ENCODE data around the gene PTGIR.

DNA sequence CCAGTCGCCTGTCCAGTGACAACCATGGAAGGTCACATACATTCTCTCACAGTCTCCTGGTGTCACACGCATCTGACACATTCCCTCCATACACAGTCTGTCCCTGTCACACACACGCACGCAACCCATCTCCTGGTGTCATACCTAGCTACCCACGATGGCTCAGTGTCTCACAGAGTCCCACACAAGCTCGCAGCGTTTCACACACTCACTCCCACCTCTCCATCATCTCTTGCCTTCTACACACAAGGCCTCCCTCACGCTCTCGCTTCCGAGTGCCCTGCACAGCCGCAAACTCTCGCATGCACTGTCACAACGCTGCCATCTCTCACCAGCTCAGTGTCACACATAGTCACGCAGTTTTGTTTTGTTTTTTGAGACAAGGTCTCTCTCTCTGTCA is 12.3 kb upstream of the PTGIR start:
- TF ChIP-seq GATA3 (IDR thresholded peaks at IDR 0.05; ENCODE audit: low read depth, low read length) (no peak), GATA2 (IDR thresholded peaks at IDR 0.05; ENCODE audit: low read depth, low read length) (no peak)

All from SH-SY5Y (cell line).